CD4-positive, alpha-beta T cell treated with Interleukin-1 beta for 1 hour (primary cell): ENCODE data around the gene UQCRH.
A peak's percentile ranks its signal among the peaks of the same experiment; 100 is the strongest.
"Not testable (repeated sequence)": the region's sequence is repeated elsewhere in the genome, so short reads cannot be mapped to it uniquely, and the experiment has no call there.

Source experiments
- DNase-seq, 2 donors: peaks; one replicate each; pipeline ENCODE4 v3.0.0-alpha.2; 2020 to 2022

The UQCRH gene

DNA sequence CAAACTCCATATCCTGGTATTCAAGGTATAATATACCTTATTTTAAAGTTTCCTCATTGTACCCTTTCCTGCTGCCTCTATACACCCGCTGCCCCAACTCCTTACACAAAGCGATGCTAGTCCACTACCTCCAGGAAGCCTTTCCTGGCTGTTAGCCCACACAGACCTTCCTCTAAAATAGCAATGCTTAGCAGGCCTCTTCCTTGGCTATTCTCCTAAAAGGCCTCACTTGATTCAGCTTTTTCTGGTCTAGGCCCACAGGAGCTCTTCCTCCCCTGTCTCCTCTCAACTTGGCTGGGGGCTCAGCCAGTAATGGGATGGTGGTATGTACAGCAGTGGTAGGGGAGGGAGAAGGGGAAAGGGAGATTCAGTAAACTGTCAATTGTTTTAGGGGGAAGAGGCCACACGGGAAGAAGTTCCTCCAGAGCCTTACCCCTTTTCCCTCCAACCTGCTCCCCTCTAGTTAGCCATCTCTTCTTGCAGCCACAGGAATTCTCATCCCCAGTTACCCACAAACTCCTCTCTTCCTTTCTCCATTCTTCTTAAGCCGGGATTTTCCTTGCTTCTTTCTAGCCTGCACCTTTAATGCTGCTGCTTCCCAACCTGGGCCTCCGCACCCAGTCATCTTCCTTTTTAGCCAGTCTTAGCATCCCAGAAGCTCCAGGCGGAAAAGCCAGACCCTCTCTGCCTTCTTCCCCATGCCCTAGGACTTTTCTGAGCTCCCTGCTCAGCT lies 2.7 kb upstream of the UQCRH start:
- no peak for DNase-seq

DNA sequence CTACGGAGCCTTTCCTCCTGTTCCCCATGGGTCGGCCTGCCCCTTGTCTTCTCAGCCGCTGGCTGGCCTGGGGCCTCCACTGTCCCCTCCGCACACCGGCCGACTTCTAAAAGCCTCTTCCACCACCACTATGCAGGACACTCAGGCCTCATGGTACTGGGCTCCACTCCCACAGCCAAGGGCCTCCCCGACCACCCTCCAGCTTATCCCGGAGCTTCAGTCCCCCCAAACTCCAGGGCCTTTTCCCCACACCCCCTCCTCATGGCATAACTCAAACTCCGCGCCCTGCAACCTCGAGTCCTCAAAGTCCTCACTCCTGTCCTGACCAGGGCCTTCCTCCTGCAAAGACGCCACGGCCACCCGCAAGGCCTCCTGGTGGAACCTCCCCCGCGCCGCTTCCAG lies 2.1 kb upstream of the UQCRH start:
- no peak for DNase-seq

DNA sequence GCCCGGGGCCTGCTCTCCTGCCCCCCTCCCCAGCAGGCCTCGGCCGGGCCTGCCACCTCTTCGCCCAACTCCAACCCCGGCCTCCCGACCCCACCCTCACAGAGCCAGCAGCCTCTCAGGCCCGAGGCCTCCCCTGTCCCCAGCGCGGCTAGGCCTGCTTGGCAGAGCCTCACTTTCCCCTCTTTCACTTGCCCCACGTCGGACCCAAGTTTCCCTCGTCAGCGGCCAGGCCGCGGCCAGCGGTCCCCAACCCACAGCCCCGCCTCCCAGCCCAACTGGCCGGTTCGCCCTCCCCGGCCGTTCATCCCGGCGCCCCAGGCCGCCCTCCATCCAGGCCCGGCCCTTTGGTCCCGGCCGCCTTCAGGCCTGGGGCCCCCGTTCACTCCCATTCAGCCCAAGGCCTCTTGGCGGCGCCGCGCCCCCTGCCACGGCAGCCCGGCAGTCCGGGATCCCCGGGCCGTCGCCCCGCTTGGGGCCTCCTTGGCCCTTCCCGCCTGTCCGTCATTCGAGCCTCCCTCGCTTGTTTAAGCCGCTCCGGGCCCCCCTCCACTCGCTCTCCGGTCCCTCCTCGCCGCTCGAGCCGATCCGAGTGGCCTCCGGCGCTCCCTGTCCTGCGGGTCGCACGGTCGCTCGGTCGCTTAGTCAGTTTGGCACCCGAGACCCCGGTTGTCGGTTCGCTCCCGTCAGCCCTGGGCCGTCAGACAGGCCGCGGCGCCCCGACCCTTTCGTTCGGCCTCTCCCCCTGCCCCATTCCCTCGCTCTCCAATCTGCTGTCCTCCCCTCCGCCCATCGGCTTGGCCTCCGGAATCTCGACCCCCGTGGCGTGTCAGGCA lies 1.5 kb upstream of the UQCRH start:
- DNase-seq = peak; percentile 46 to 57

DNA sequence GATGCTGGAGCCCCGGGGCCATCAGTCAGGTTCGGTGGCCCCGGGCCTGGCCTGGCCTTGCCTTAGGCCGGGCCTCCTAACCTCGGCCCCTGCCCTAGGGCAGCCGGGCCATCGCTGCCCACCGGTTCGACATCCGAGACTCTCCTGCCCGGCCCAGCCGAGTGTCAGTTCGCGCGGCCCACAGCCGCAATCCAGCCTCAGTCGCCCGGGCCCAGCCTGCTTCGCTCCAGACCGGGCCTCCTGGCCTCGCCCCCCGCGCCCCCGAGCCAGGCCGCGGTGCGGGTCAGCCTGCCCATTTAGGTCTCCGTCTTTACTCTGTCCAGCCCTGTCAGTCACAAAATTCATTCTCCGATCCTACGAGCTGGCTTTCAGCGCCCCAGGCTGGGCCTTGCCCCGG lies 859 bp upstream of the UQCRH start:
- DNase-seq = peak in 1 of 2 donors; percentile 6

DNA sequence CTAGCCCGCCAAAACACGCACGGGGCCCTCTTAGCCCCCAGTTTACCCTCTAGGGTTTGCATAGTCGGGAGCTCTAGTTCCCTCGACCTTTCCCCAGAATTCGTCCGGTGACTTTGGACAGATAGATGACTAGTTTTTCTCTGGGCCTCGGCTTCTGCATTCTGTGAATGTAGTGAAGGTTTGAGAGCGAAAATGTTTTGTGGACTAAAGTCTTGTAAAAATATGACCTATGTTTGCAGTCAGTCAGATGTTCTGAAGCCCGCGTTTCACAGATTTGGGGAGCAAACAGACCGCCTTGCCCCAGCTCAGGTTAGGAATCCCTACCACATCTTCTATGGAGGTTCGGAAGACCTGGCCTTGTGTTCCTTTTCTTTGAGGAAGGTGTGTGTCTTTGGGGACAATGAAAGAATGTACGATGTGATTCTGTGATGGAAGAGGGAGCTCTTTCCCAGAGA lies 401 bp downstream of the UQCRH start:
- DNase-seq = no peak

DNA sequence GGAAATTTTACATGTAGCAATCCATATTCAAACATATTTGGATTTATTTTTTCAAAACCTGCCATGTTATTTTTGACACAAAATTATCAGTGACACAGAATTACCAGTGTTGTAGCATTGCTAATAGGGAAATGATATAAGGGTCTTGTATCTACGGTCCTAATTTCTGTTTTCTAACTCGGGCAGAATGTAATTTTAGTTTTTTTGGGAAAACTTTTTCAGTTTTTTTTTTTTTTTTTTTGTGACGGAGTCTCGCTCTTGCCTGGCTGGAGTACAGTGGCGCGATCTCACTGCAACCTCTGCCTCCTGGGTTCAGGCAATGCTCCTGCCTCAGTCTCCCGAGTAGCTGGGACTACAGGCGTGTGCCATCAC lies 2.6 kb downstream of the UQCRH start:
- DNase-seq = no peak

DNA sequence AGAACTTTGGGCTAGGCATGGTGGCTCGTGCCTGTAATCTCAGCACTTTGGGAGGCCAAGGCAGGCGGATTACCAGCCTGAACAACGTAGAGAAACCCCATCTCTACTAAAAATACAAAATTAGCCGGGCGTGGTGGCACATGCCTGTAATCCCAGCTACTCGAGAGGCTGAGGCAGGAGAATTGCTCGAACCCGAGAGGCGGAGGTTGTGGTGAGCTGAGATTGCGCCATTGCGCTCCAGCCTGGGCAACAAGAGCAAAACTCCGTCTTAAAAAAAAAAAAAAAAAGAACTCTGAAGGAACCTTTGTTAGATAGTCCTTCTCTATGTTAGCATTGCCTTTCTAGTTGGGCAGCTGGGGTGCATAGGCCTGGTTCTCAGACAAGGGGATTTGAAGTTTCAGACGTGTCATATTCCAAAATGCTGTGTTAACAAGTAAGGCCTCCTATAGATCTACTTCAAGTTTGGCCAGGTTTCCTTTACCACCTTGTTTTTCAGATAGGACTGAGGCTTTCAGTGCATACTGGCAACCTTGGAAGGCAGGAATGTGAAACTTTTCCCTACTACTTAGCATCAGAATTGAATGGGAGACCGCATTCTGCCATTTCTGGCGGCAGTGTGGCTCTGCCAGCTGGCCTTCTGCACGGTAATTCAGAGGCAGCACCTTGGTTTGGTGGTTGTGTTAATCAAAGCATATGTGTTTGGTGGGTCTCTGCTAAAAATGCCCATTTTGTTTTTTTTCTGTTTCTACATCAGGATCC lies 6.1 kb downstream of the UQCRH start:
- no peak for DNase-seq

DNA sequence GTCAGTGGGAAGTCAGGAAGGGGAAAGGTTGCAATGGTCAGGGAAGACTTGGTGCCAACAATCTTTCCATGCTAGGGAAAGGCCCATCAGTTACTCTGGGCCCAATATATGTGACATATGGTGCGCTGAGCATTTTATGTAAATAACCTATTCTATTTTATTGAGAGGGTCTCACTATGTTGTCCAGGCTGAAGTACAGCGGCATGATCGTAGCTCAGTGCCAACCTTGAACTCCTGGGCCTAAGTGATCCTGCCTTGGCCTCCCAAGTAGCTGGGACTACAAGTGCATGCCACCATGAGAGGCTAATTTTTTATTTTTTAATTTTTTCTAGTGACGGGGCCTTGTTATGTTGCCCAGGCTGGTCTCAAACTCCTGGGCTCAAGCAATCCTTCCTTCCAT lies 6.8 kb downstream of the UQCRH start:
- DNase-seq = no peak

DNA sequence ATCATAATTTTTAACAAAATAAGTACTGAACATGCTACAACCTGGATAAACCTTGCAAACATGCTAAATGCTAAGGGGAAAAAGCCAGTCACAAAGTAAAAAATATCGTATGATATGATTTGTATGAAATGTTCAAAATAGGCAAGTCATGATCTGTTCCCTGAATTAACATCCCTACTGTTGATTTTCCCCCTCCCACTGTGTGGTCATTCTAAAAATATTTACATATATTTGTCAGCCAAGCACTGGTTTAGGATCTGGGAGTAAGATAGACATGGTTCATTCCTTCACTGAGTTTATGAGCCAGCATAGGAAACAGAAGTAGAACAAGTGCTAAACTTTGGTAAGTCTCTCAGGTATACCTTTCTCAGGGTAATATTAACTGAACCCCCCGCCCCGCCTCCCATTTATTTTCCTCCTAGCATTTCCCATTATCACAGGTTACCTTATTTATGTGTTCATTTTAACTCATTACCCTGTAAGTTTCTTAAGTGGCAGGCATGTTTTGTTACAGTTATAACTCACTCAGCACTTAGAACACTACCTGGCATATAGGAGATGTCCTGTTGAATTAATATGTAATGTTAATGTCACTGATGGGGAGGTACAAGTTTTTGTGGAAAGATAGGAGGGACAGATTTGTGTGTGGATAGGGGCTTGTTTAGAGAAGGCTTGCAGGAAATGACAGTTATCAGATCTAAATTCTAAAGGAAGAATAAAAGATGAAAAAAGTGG lies 12.3 kb downstream of the UQCRH start:
- DNase-seq = no peak

DNA sequence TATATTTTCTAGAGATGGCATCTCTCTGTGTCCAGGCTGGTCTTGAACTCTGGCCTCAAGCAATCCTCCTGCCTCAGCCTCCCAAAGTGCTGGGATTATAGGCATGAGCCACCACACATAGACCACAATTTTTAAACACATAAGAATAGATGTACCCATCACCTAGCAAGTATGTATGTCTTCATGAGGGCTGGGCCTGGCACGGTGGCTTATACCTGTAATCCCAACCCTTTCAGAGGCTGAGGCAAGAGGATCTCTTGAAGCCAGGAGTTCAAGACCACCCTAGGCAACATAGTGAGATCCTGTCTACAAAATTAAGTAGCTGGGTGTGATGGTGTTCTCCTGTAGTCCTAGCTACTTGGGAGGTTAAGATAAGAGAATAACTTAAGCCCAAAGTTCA lies 13.8 kb downstream of the UQCRH start:
- no peak for DNase-seq

DNA sequence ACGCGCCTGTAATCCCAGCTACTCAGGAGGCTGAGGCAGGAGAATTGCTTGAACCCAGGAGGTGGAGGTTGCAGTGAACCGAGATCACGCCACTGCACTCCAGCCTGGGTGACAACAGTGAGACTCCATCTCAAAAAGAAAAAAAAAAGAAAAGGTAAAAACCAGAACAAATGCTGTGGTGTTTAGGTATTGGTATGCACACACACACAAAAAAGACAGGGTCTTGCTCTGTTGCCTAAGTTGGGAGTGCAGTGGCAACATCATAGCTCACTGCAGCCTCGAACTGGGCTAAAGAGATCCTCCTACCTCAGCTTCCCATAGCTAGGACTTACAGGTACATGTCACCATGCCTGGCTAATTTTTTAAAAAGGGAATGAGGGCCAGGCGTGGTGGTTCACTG lies 15.8 kb downstream of the UQCRH start:
- not testable (repeated sequence) for DNase-seq

DNA sequence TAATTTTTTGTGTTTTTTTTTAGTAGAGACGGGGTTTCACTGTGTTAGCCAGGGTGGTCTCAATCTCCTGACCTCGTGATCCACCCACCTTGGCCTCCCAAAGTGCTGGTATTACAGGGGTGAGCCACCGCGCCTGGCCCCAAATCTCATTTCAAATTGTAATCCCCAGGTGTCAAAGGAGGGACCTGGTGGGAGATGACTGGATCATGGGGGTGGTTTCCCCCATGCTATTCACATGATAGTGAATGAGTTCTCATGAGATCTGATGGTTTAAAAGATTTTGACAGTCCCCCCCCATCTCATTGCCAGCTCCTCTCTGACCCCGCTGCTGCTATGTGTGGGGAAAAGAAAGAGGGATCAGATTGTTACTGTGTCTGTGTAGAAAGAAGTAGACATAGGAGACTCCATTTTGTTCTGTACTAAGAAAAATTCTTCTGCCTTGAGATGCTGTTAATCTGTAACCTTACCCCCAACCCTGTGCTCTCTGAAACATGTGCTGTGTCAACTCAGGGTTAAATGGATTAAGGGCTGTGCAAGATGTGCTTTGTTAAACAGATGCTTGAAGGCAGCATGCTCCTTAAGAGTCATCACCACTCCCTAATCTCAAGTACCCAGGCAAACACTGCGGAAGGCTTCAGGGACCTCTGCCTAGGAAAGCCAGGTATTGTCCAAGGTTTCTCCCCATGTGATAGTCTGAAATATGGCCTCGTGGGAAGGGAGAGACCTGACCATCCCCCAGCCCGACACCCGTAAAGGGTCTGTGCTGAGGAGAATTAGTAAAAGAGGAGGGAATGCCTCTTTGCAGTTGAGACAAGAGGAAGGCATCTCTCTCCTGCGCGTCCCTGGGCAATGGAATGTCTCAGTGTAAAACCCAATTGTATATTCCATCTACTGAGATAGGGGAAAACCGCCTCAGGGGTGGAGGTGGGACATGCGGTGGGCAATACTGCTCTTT lies 16.7 kb downstream of the UQCRH start:
- DNase-seq = not testable (repeated sequence)

DNA sequence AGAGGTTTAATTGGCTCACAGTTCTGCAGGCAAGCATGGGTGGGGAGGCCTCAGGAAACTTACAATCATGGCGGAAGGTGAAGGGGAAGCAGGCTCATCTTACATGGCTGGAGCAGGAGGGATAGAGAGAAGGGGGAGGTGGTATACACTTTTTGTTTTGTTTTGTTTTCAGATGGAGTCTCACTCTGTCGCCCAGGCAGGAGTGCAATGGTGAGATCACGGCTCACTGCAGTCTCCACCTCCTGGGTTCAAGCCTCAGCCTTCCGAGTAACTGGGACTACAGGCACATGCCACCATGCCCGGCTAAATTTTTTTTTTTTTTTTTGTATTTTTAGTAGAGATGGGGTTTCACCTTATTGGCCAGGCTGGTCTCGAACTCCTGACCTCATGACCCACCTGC lies 18.7 kb downstream of the UQCRH start:
- not testable (repeated sequence) for DNase-seq

DNA sequence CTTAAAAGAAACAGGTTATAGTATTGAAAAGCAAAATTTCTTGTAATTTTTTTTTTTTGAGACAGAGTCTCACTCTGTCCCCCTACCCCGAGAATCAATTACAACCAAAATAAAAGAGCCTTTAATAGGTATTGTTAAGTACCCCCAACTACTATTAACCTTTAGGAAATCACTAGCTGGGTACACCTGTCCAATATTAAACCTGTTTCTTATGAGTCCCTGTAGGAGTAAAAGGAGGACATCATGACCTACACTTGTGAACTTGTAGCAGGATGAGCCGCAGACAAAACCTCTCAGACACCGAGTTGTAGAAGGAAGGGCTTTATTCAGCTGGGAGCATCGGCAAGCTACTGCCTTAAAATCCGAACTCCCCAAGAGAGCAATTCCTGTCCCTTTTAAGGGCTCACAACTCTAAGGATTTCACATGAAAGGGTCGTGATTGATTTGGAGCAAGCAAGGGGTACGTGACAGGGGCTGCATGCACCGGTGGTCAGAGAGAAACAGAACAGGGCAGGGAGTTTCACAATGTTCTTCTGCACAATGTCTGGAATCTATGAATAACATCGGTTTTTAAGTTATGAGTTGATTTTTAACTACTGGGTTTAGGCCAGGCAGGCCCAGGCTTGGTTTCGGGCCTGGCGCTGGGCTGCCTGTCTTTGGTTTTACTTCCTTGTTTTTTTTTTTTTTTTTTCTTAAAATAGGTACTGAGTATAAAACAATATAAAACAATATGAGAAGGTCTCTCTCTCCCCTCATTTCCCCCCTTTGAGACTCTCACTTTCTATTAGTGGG lies 22.0 kb downstream of the UQCRH start:
- DNase-seq = not testable (repeated sequence)

DNA sequence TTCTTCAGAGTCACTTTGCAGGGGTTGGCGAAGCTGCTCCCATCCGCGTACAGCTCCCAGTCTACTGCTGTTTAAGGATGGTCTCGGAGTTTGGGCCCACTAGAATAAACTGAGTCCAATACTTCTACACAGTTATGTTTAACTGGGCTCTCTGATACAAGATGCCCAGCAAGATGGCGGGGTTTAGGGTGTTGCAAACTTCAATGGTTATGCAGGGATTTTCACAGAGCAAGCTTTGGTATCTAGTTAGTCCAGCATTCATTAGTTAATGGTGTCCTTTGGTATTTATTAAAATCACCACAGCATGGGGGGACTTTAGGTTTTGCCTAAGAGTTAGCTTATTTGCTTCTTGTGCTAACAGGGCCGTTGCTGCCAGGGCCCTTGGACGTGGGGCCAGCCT lies 24.7 kb downstream of the UQCRH start:
- not testable (repeated sequence) for DNase-seq

DNA sequence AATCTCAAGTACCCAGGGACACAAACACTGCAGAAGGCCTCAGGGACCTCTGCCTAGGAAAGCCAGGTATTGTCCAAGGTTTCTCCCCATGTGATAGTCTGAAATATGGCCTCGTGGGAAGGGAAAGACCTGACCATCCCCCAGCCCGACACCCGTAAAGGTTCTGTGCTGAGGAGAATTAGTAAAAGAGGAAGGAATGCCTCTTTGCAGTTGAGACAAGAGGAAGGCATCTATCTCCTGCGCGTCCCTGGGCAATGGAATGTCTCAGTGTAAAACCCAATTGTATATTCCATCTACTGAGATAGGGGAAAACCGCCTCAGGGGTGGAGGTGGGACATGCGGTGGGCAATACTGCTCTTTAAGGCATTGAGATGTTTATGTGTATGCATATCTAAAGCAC lies 26.3 kb downstream of the UQCRH start:
- not testable (repeated sequence) for DNase-seq

DNA sequence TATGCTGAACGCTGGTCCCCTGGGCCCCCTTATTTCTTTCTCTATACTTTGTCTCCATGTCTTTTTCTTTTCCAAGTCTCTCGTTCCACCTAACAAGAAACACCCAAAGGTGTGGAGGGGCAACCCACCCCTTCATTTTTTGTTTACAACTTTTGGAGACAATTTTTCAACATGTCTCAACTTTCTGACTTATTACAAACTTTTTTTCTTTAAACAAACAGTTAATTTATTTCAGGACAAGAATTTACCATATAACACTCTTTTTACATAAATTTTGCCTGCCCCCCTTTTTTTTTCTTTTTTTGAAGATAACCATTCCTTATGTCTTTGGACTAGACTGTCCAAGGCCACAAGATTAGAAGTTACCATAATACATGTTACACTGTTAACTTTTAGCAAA lies 26.9 kb downstream of the UQCRH start:
- DNase-seq = not testable (repeated sequence)

DNA sequence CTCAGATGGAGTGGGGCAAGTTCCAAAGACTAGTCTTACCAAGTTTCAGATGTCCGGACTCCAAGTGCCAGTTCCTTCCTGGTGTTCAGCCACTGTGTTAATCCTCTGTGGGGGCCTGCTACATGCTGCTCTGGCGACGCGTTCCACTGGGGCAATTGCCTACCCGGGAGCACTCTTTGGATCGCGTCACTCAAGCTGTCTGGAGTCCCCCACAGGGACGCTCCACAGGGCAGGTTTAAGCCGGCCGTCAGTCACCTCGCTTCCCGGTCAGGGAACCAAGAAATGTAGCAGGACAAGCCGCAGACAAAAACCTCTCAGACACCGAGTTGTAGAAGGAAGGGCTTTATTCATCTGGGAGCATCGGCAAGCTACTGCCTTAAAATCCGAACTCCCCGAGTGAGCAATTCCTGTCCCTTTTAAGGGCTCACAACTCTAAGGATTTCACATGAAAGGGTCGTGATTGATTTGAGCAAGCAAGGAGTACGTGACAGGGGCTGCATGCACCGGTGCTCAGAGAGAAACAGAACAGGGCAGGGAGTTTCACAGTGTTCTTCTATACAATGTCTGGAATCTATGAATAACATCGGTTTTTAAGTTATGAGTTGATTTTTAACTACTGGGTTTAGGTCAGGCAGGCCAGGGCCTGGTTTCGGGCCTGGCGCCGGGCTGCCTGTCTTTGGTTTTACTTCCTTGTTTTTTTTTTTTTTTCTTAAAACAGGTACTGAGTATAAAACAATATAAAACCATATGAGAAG lies 28.5 kb downstream of the UQCRH start:
- DNase-seq = not testable (repeated sequence)

DNA sequence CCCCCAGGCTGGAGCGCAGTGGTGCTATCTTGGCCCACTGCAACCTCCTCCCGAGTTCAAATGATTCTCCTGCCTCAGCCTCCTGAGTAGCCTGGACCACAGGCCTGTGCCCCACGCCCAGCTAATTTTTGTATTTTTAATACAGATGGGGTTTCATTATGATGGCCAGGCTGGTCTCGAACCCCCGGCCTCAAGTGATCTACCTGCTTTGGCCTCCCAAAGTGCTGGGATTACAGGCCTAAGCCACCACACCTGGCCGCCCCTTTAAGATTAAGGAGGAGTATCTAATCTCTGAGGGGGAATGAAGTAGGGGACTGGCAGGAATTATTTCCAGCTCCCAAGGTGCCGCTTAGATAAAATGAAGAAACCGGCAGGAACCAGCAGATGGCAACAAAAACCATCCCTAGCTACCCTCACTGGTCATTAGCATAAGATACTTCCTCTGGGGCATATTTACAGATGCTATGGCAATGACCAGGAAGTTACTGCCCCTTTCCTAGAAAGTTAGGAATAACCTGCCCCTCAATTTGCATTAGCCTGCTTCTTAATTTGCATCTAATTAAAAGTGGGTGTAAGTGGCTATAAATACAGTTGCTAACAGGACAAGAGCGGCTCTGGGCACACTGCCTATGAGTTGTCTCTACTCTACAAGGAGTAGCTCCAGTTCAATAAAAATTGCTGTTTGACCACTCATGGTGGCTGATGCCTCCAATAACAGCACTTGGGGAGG lies 30.0 kb downstream of the UQCRH start:
- no peak for DNase-seq
